Tibial artery (tissue), 4 donors: ENCODE results near the gene ZBTB7C.

Experiments used
- DNase-seq, 2 donors: peaks; one replicate each; pipeline ENCODE4 v3.0.0-alpha.2; 2019
- H3K27ac ChIP-seq, 2 donors: fragments of 200-600 bp; sonication (generic) in 1 of 2; 1 replicate in 1 of 2; 2 replicates in 1 of 2; pipeline ENCODE4 v1.5.1; 2018 to 2019; ENCODE audit warnings: mild to moderate bottlenecking in 1 of 2
- H3K27me3 ChIP-seq, 2 donors: fragments of 200-600 bp; sonication (generic) in 1 of 2; one replicate each; pipeline versions ENCODE4 v1.5.1 to v1.6.0; 2016 to 2019
- H3K36me3 ChIP-seq, 3 donors: fragments of 200-600 bp; sonication (generic) in 2 of 3; one replicate each; pipeline ENCODE4 v1.5.1; 2016 to 2019; ENCODE audit warnings: mild to moderate bottlenecking in 2 of 3
- H3K4me1 ChIP-seq, 4 donors: fragments of 200-600 bp; sonication (generic) in 2 of 4; 1 replicate in 3 of 4; 2 replicates in 1 of 4; pipeline ENCODE4 v1.5.1; 2016 to 2019
- H3K4me3 ChIP-seq, 2 donors: fragments of 200-600 bp; sonication (generic) in 1 of 2; 1 replicate in 1 of 2; 2 replicates in 1 of 2; pipeline ENCODE4 v1.5.1; 2018 to 2019; ENCODE audit warnings: mild to moderate bottlenecking in 2 of 2
- H3K9me3 ChIP-seq, 3 donors: fragments of 200-600 bp; sonication (generic) in 1 of 3; one replicate each; pipeline ENCODE4 v1.5.1; 2016 to 2019
- intact Hi-C: fragments of 100-400 bp; cut with DNase I; formaldehyde crosslinking; loops from one replicate; pipeline ENCODE4 v1.15.0; 2023; ENCODE audit warnings: low total_unique reads
- TF ChIP-seq, protein P1 (sequence below), 2 experiments: fragments of 200-600 bp in 1 of 2; fragments of 450-650 bp in 1 of 2; IDR thresholded peaks; one replicate each; pipeline ENCODE4 v1.5.1; 2017 to 2019; ENCODE audit warnings: antibody characterized with exemption in 2 of 2, mild to moderate bottlenecking in 1 of 2, moderate library complexity in 1 of 2

Gene ZBTB7C

DNA sequence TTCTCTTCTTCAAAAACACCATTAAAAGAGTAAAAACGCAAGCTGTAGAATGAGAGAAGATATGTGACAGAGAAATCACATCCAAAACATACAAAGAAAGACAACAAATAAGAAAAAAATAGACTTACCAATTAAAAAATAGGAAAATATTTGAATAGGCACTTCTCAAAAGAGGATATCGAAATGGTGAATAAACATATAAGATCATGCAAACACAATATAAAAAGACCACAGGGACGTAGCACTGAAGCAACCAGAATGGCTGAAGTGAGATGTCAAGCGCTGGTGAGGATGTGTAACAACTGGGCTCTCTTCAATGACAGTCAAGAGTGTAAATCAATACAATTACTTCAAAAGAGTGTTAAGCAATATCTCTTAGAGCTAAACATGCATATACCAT lies 202.3 kb downstream of the ZBTB7C start:
- DNase-seq: no peak
- Histone ChIP-seq H3K27me3 (no peaks in the 10 kb centered on the region), H3K27ac (no peak overlapping the region), H3K4me1 (no peaks in the 10 kb centered on the region), H3K4me3 (no peak overlapping the region), H3K9me3 (peaks cover 0 to 3% (median 0%) of the 10 kb centered on the region in 3 donors), H3K36me3 (no peaks in the 10 kb centered on the region)
- intact Hi-C loops: no loop called here
- TF ChIP-seq, protein P1, sequence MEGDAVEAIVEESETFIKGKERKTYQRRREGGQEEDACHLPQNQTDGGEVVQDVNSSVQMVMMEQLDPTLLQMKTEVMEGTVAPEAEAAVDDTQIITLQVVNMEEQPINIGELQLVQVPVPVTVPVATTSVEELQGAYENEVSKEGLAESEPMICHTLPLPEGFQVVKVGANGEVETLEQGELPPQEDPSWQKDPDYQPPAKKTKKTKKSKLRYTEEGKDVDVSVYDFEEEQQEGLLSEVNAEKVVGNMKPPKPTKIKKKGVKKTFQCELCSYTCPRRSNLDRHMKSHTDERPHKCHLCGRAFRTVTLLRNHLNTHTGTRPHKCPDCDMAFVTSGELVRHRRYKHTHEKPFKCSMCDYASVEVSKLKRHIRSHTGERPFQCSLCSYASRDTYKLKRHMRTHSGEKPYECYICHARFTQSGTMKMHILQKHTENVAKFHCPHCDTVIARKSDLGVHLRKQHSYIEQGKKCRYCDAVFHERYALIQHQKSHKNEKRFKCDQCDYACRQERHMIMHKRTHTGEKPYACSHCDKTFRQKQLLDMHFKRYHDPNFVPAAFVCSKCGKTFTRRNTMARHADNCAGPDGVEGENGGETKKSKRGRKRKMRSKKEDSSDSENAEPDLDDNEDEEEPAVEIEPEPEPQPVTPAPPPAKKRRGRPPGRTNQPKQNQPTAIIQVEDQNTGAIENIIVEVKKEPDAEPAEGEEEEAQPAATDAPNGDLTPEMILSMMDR (IDR thresholded peaks at IDR 0.05): no peak

DNA sequence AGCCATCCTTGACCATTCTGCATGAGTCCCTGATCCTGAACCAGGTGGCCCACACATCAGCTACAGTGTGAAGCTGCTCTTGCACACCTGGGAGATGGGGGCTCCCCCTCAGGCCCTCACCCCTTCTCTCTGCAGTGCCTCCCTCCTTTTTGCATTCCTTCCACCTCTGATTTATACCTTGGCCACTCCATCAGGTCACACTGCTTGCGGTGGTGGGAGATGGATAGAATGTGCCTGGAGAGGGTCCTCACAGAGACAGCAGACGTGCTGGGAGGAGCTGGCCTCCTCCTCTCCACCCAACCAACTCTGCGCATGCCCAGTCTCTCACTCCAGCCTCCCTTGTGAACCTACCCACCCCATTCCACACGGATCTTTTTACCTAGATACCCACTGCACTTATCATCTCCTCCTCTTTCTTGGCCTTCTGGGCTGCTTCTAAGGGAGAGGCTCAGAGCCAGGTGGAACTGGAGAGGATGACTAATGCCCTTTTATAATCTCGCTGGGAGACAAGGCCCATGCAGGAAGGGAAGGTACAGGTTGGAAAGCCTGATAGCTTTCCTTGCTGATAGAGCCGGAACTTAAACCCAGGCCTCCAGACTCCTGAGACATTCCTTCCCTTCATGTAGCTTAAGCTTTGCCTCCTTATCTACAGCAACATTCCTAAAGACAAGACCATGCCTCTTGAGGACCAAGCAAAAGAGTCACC lies 205.1 kb downstream of the ZBTB7C start:
- intact Hi-C loops: no loop called here
- no peak overlapping the region for H3K27ac ChIP-seq

GRCh38 chr18:48203288-48203945 lies 205.8 kb downstream of the ZBTB7C start:
- TF ChIP-seq, protein P1 (IDR thresholded peaks at IDR 0.05): no peak
- intact Hi-C loops: no loop called here
- H3K9me3 ChIP-seq: no peaks in the 10 kb centered on the region
- H3K36me3 ChIP-seq: no peaks in the 10 kb centered on the region
- H3K4me3 ChIP-seq: no peak overlapping the region
- H3K27me3 ChIP-seq: no peaks in the 10 kb centered on the region
- no peak overlapping the region for H3K27ac ChIP-seq
- H3K4me1 ChIP-seq: no peaks in the 10 kb centered on the region
- DNase-seq: no peak

More for the DNA sequence above, 205.1 kb downstream of the ZBTB7C start:
- Histone ChIP-seq H3K9me3 (no peaks in the 10 kb centered on the region), H3K4me3 (no peak overlapping the region), H3K27me3 (no peaks in the 10 kb centered on the region), H3K36me3 (no peaks in the 10 kb centered on the region), H3K4me1 (no peaks in the 10 kb centered on the region)
- no peak for DNase-seq
- TF ChIP-seq, protein P1 (IDR thresholded peaks at IDR 0.05): no peak

GRCh38 chr18:48202350-48203260 lies 206.6 kb downstream of the ZBTB7C start:
- TF ChIP-seq, protein P1 (IDR thresholded peaks at IDR 0.05): no peak
- Histone ChIP-seq H3K27me3 (no peaks in the 10 kb centered on the region), H3K4me1 (no peaks in the 10 kb centered on the region), H3K9me3 (no peaks in the 10 kb centered on the region), H3K27ac (no peak overlapping the region), H3K4me3 (no peak overlapping the region), H3K36me3 (no peaks in the 10 kb centered on the region)
- no peak for DNase-seq
- intact Hi-C loops: no loop called here

DNA sequence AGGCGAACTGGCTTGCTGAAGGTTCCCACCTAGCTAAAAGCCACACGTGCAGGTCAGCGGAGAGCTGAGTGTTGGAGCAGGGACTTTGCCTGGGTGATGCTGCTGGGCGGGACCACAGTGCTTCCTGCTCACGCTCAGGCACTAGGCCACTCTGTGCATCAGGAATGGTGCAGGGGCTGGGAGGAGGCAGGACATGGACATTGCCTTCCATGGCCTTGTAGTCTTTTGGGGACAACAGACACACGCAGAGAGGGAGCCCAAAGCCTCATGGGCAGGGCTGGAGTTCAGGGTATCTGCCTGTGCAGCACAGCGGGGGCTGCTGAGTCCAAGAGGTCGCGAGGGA lies 207.2 kb downstream of the ZBTB7C start:
- intact Hi-C loops: no loop called here
- DNase-seq: no peak
- Histone ChIP-seq H3K36me3 (no peaks in the 10 kb centered on the region), H3K4me3 (no peak overlapping the region), H3K4me1 (no peaks in the 10 kb centered on the region), H3K27ac (no peak overlapping the region), H3K27me3 (no peaks in the 10 kb centered on the region), H3K9me3 (no peaks in the 10 kb centered on the region)
- TF ChIP-seq, protein P1 (IDR thresholded peaks at IDR 0.05): no peak
